GM18868 (cell line): ENCODE results near the gene CLCNKA.
"Not testable (repeated sequence)": the region's sequence is repeated elsewhere in the genome, so short reads cannot be mapped to it uniquely, and the experiment has no call there.

Experiments used
- ATAC-seq: cut with Tn5 transposase; IDR thresholded peaks from one replicate; pipeline ENCODE4 v1.9.1; 2021; ENCODE audit warnings: mild to moderate bottlenecking, moderate library complexity; ENCODE audit not compliant: unreplicated experiment

The CLCNKA gene

DNA sequence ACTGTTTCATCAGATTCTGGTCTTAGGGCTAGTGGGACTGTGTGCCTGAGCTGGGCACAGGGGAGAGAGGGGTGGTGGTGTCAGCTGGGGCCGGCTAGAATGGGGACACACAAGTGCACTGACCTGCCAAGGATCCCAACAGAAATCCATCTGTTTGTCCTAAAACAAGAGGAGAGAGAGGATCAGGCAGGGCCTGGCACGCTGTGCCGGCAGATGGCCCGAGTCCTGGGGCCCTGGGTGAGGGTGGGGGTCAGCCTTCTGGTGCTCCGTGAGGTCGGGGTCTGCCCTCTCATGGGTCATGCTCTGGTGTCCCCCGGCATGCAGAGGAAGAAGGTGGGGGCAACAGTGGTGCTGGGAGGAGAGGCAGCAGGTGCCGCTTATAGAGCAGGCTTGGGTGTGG lies 18.0 kb downstream of the CLCNKA start:
- not testable (repeated sequence) for ATAC-seq

DNA sequence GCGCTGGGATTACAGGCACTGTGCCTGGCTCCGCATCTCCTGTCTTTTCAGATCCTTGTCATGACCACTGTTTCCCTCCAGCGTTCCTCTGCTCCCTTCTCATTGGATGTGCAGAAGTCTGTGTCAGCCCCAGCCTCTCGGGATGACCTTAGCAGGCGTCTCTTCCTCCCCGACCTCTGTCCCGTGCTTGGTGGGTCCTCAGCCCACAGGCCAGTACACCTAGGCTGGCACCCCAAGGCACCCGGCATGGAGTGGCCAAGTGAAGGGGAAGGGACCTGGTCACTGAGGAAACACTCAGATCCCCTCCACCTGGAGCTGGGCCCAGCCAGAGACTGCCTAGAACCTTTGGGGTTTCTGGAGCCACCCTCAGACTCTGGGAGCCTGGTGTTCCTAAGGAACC lies 19.4 kb downstream of the CLCNKA start:
- ATAC-seq = no peak

GRCh38 chr1:16042096-16042495 lies 20.3 kb downstream of the CLCNKA start:
- ATAC-seq = no peak

DNA sequence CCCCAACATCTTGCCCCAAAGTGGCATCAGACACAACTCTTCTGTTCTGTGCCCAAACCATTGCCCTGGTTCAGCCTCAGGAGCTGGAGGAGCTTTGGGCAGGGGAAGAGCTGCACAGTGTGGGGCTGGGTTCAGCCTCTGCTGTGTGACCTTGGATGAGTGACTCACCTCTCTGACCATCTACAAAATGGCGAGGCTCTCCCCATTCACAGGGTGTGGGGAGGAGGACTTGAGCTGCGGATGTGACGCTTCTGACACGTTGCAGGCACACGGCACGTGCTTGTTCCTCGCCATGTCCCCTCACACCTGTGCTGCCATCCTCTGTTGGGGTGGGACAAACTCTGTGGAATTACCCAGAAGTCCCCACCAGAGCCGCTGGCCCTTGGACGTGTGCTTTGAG lies 20.8 kb downstream of the CLCNKA start:
- ATAC-seq = not testable (repeated sequence)

GRCh38 chr1:16043521-16043920 lies 21.7 kb downstream of the CLCNKA start, which contains the start of gene CLCNKB:
Gene CLCNKB (plus strand): TSS chr1:16043782. CDS start chr1:16044493, 711 bp downstream.
- no peak for ATAC-seq

- no peak for ATAC-seq
Observed at GRCh38 chr1:16043950-16044349, 22.1 kb downstream of the CLCNKA start.

GRCh38 chr1:16046842-16047241 lies 25.0 kb downstream of the CLCNKA start:
- ATAC-seq = no peak

DNA sequence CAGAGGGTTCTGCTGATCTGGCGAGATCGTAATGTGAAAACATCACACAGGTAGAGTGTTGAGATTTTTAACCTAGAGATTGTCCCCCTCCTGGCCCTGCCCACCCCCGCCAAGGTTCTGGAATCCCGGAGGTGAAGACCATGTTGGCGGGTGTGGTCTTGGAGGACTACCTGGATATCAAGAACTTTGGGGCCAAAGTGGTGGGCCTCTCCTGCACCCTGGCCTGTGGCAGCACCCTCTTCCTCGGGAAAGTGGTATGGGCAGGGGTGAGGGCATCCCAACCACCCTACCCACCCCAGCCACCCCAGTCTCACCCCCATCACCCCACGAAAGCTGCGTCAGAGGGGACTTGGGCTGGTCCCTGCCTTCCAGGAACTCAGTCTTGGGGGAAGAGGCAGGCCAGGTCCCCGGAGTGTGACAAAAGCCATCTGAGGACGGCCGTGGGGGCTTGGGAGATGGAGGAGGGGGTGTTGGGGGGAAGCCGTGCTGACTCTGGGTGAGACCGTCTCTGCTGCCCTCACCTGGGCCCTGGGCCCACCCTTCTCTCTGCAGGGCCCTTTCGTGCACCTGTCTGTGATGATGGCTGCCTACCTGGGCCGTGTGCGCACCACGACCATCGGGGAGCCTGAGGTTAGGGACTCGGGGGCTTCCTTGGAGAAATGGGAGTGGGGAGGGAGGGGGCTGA lies 26.1 kb downstream of the CLCNKA start:
- ATAC-seq = no peak

DNA sequence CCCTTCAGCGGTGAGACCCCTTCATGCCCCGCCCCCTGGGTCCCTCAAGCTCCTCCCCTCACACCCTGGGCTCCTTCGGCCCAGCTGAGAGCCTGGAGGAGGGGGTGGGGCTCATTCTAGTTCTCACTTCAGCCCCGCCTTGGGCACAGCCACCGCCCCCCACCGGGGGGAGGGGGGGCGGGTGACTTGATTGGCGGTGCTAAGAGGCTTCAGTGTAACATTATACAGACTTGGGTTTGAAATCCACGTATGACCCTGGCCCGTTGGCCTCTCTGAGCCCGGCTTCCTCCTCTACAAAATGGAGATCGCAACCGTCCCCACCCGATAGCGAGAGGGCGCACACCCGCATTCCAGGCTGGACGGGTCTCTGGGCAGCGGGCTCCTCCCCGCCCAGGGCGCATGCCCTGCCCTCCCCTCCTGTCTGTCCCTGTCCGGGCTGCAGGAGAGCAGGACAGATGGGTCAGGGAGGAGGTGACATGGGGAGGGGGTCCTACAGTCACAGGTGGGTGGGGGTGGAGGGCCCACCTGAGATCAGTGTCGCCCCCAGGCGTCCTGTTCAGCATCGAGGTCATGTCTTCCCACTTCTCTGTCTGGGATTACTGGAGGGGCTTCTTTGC lies 26.8 kb downstream of the CLCNKA start:
- ATAC-seq = no peak

DNA sequence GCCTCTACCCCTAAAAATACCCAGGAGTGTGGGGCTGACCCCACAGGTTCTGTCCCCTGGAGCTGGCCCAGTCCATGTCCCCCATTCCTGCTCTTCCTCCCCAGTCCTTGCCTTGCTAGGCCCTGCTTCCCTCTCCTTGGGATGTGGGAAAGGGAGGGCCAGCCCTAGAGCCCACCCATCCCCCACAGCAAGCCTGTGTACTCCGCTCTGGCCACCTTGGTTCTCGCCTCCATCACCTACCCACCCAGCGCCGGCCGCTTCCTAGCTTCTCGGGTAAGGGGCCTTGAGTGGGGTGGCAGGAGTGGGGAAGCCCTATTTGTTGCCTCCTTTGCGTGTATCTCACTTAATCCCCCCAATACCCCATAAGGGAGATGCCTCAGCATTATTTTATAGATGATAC lies 28.5 kb downstream of the CLCNKA start:
- ATAC-seq = no peak

DNA sequence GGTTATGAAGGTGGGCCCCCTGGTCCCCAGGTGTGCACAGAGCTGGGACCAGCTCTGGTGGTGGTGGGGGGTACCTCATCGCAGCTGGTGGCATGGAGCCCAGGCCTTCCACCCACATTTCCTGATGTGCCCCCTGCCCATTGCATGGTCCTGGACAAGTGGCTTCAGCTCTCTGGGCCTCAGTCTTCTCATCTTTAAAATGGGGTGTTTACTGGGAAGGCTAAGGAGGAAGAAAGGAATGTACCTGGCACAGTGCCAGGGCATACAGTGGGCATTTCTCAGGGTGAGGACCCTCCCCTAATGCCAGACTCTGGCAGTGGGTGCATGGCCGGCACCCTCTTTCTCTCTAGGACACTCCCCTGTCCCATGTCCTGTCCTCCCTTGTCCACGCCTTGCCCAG lies 29.2 kb downstream of the CLCNKA start:
- ATAC-seq = no peak

- ATAC-seq = not testable (repeated sequence)
Observed at GRCh38 chr1:16051949-16052348, 30.1 kb downstream of the CLCNKA start.

DNA sequence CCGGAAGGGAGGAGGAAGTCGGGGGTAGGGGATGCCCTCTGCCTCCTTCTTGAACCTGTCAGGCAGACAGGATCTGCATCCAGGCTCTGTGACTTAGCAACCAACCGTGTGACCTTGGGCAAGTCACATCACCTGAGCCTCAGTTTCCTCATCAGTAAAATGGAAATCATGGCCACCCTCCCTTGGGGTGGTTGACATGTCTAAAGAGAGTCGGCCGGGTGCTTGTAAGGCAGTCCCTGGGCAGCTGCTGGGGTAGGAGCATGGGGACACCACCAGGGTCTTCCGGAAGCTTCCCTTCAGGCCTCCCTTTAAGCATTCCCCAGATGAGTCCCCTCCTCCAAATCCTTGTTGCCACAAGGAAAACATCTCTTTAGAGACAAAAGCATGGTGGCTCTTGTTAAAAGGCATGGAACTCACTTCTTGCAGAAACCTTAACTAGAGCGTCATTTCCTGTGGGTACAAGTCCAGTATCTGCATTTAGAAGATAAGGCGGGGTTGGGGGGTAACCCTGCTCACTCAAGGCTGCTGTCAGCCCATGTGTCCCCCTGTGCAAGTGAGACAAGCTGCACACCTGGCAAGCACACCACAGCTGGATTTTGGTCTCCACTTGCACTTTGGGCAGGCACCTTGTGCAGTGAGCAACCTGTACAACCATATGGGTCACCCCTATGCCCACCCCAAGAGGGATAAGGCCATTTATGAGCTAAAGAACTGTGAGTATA lies 32.1 kb downstream of the CLCNKA start:
- ATAC-seq = no peak

DNA sequence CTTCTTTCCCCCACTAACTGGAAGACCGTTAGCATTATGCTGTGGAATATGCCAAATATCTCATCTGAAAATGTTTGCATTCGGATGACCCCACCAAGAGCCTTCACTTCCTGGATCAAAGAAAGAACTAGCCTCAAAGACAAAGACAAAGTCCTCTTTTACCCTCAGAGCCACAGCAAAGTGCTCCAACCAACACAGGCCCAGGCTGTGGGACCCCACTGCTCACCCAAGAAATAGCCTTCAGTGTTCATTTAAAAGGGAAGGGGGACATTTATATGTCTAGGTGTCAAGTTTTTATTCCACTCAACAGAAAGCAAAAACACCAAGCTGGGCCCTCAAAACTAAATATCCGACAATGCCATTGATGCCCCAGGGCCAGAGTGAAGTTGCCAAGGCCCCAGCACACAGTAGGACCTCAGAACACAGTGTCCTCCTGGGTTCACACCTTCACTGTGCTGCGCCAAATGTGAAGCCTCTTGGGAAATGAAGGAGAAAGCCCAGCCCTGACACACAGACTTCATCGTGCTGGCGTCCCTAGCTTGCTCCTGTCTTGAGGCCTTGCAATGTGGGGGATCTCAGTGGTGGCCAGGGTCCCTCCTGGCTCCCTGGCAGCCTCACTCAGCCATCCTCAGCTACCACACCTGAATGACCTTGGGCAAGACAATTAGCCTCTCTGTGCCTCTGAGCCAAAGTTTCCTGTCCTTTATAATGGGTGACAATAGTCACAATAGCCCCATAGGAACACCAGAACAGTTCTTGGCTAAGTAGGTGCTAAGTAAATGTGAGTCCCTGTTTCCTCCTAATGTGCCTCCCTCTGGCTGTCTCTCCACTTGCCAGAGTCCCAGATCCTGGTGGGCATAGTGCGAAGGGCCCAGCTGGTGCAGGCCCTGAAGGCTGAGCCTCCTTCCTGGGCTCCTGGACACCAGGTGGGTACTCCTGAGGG lies 33.0 kb downstream of the CLCNKA start:
- no peak for ATAC-seq

DNA sequence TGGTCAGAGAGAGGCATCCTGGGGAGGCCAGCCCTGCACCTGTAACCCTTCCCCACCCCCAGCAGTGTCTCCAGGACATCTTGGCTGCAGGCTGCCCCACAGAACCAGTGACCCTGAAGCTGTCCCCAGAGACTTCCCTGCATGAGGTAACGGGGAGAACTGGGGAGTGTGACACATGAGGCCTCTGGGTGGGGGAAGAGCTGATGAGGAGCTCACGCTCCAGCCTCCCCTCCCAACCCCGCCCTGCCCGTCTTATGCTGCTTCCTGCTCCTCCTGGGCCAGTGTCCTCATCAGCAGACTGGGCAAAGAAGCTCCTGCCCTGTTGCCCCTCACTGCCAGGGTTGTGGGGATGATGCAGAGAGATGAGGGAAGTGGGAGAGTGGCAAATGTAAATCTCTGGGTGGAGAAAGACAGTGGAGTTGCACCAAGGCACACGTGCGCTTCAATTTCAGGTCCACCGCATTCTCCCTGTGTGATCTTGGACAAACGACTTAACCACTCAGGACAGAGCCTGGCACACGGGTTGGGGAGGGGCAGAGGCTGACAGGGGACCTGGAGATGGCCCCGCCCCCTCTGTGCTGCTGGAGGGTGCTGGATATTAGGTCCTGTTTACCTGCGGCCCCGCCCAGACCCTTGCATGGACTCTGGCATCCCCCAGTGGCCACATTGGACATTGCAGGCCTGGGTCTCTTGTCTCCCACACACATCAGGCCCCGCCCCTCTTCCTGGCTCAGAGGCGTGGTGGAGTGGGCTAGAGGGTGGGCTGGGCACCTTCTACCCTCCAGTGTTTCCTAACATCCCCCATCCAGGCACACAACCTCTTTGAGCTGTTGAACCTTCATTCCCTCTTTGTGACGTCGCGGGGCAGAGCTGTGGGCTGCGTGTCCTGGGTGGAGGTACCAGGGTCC lies 34.0 kb downstream of the CLCNKA start:
- ATAC-seq = peak; percentile 51

GRCh38 chr1:16056521-16056912 lies 34.7 kb downstream of the CLCNKA start:
- not testable (repeated sequence) for ATAC-seq

GRCh38 chr1:16057314-16057915 lies 35.6 kb downstream of the CLCNKA start:
- ATAC-seq = not testable (repeated sequence)

- not testable (repeated sequence) for ATAC-seq
Observed at GRCh38 chr1:16058394-16059120, 36.7 kb downstream of the CLCNKA start.

DNA sequence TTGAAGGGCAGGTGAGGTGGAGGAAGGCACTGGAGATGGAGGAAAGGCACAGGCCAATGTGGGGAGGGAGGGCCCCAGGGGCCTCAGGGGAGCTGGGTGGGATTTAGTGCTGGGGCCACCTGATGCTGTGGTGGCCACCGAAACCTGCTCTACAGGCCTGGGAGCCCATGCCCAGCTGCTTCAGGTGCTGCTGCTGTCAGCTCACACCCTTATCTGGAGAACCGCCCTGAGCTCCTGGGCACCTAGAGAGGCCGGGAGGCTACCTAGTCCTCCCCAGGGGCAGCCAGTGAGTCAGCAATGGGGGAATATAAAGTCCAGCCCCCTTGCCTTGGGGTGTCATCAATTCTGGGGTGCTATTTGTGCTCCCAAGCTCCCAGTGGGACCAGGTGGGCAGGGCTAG lies 39.4 kb downstream of the CLCNKA start:
- no peak for ATAC-seq
